HG03097 (cell line): ENCODE measurements around the gene SPANXC.
"Not testable (repeated sequence)": the region's sequence is repeated elsewhere in the genome, so short reads cannot be mapped to it uniquely, and the experiment has no call there.

Experiments
- ATAC-seq: cut with Tn5 transposase; IDR thresholded peaks from one replicate; pipeline ENCODE4 v1.9.1; 2021; ENCODE audit not compliant: unreplicated experiment, low FRiP score

SPANXC gene, protein sequence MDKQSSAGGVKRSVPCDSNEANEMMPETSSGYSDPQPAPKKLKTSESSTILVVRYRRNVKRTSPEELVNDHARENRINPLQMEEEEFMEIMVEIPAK

DNA sequence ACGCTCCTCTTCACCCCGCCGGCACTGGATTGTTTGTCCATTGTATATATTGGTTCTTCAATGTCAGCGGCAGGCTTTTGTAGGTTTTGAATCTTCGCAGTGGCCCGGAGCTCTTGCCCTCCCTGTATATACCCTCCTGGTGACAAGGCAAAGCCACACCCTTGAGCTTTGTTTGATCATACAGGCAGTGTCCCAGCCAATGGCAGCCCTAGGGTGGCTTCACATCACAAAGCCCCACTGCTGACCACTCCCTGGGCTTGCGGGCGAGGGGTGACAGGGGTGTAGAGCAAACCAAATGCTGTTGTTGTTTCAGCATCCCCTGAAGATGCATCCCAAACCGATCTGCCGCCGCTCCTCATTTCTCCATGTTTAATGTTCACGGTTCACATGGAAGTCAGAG lies at the start of gene SPANXC:
Gene SPANXC (minus strand): TSS at position 101 of the 400 bp plus-strand sequence. CDS start 60 bp downstream, at position 41.
- not testable (repeated sequence) for ATAC-seq

DNA sequence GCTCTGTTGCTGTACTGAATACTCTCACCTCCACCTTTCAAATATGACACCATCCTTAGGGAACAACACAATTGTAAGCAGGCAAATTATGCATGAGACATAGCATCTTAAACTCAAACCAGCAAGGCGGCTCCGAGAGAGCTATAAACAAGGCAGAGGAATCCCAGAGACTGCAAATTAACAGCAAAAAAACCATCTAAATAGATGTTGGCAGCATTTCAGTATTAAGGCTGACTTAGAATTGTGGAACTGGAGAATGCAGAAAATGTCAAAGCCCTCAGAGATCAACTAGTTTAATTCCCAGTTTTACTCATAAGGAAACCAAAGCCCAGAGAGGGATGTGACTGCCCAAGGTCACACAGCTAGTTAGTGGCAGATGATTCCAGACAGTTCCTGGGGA lies 37.2 kb upstream of the SPANXC start:
- no peak for ATAC-seq

DNA sequence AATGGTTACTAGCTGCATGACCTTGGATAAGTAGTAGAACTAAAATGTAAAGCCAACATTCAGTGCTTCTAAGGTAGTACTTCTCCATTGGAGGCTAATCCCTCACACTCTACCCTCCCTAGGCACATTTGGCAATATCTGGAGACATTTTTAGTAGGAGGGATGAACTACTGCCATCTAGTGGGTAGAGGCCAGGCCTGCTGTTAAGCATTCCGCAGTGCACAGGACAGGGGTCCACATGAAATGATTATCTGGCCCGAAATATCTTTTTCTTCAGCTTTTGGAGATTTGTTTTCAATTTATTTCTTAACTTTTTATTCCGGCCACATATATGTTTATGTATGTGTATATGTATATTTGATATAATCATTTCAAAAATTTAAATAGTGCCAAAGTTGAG lies 36.0 kb upstream of the SPANXC start:
- peak; percentile 71 for ATAC-seq

DNA sequence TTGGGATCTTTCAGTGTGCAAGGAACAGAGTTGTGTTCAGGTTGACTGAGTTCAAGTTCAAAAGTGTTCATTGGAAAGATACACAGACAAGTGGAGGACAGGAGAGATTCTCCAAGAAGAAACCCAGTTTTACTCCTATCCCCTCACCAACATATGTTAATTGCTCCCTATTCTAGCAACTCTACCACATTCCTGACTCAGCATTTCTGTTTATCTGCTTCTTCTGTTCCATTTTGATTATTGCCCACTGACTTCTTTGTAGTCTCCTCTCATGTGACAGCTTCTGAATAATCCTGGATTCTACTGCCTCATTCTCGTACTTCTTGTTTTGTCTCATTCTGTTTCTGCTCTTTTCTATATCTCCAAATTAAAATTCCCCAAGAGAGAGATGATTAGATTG lies 15.8 kb upstream of the SPANXC start:
- ATAC-seq = no peak

DNA sequence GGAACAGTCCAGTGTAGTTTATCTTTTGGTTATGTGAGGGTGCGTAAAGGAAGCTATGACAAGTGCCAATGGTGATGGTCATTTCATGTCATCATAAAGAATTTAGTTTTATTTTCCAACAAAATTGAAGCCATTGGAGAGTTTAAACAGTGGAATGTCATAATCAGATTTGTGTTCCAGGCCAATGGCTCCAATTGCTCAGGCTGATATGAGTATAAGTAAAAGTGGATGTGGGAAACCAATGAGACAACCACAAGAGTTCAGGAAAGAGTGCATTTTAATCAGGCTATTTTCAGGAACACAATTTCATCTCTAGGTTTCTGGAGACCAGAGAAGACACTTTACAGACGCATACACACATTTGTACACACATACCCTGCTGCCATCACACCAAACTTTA lies 20.7 kb downstream of the SPANXC start:
- no peak for ATAC-seq

GRCh38 chrX:141220342-141221008 lies 21.8 kb downstream of the SPANXC start:
- no peak for ATAC-seq

DNA sequence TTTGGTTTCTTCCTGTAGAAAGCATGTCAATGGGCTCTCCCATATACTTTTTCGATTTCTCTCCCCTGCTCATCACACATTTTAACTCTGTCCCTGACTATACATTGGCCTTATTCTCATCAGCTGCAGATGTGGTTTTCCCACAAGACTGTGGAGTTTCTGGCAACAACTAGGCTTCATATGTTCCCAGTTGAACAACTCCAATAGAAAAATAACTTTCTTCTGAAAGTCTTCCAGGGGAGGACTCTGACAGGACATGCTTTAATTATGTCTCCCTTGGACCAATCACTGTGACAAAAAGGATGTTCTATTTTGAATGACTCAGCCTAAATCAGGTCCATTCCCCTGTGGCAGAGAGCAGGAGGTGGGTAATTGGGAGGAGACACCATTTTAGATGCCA lies 28.1 kb downstream of the SPANXC start:
- no peak for ATAC-seq

GRCh38 chrX:141201962-141202361 lies 40.4 kb downstream of the SPANXC start:
- no peak for ATAC-seq
